Liver (tissue), 3 donors: Measurements from ENCODE around the gene EIF3L.

Source experiments
- ATF3 ChIP-seq: IDR thresholded peaks from 2 replicates; pipeline ENCODE4 v1.6.1; 2016; ENCODE audit warnings: antibody characterized with exemption
- CTCF ChIP-seq: fragments of 150-350 bp; IDR thresholded peaks from 2 replicates; pipeline ENCODE4 v1.5.1; 2017; ENCODE audit warnings: improper control_type of control experiment, low read depth, low read length; ENCODE audit not compliant: missing input control
- EGR1 ChIP-seq, 2 donors: IDR thresholded peaks; 2 replicates each; pipeline ENCODE4 v1.6.1; 2016 to 2018; ENCODE audit warnings: antibody characterized with exemption in 2 of 2, low read depth in 2 of 2
- JUND ChIP-seq, 2 donors: IDR thresholded peaks; 2 replicates each; pipeline ENCODE4 v1.6.1; 2016; ENCODE audit warnings: antibody characterized with exemption in 2 of 2
- MAX ChIP-seq: IDR thresholded peaks from 2 replicates; pipeline ENCODE4 v1.6.1; 2016; ENCODE audit warnings: antibody characterized with exemption
- RAD21 ChIP-seq, 2 donors: IDR thresholded peaks; 2 replicates each; pipeline ENCODE4 v1.6.1; 2016; ENCODE audit warnings: antibody characterized with exemption in 2 of 2, mild to moderate bottlenecking in 2 of 2
- REST ChIP-seq: IDR thresholded peaks from 2 replicates; pipeline ENCODE4 v1.6.1; 2016; ENCODE audit warnings: antibody characterized with exemption, mild to moderate bottlenecking
- TAF1 ChIP-seq: conservative IDR thresholded peaks from 2 replicates; pipeline ENCODE4 v1.6.1; 2016; ENCODE audit warnings: antibody characterized with exemption, mild to moderate bottlenecking
- YY1 ChIP-seq: IDR thresholded peaks from 2 replicates; pipeline ENCODE4 v1.6.1; 2016; ENCODE audit warnings: antibody characterized with exemption, mild to moderate bottlenecking
- ZBTB33 ChIP-seq: IDR thresholded peaks from 2 replicates; pipeline ENCODE4 v1.6.1; 2016; ENCODE audit warnings: antibody characterized with exemption
- donor health status: healthy.
- donor health status: healthy.

GRCh38 chr22:37823134-37823985, 25.9 kb upstream of the EIF3L start, which contains the start of gene GALR3:
- TF ChIP-seq CTCF (no peak), RAD21 (IDR thresholded peaks at IDR 0.05) (no peak), ATF3 (no peak), EGR1 (IDR thresholded peaks at IDR 0.05; ENCODE audit: low read depth in 2 of 2) (no peak), YY1 (no peak), REST (no peak), ZBTB33 (no peak), JUND (IDR thresholded peaks at IDR 0.05) (no peak), TAF1 (no peak), MAX (no peak)
